Prostate gland (tissue), 2 donors: Measurements from ENCODE around the gene TAB3. TPM values are rescaled to one million over a fixed set of nuclear protein-coding genes. Genes with fewer than 3 reads are reported as not detected.

ENCODE experiments used
- DNase-seq: peaks from one replicate; pipeline ENCODE4 v3.0.0-alpha.2; 2019; ENCODE audit warnings: low spot score
- H3K27ac ChIP-seq, 2 donors: fragments of 200-600 bp; sonication (generic); 2 replicates each; pipeline ENCODE4 v1.5.1; 2017 to 2019
- H3K27me3 ChIP-seq: fragments of 200-600 bp; sonication (generic); replicated peaks from 2 replicates; pipeline ENCODE4 v1.5.1; 2019; ENCODE audit not compliant: insufficient read depth
- H3K36me3 ChIP-seq, 2 donors: fragments of 200-600 bp; sonication (generic); 1 replicate in 1 of 2; 2 replicates in 1 of 2; pipeline versions ENCODE4 v1.5.1 to v1.8.1; 2017 to 2019
- H3K4me1 ChIP-seq: fragments of 200-600 bp; sonication (generic); replicated peaks from 2 replicates; pipeline ENCODE4 v1.5.1; 2019
- H3K4me3 ChIP-seq, 2 donors: fragments of 200-600 bp; sonication (generic); 2 replicates each; pipeline ENCODE4 v1.5.1; 2017 to 2019
- H3K9me3 ChIP-seq: fragments of 200-600 bp; sonication (generic); 2 replicates; pipeline ENCODE4 v1.5.1; 2017
- CTCF ChIP-seq, 4 experiments: fragments of 200-600 bp in 2 of 4; fragments of 450-650 bp in 2 of 4; sonication (generic) in 2 of 4; IDR thresholded peaks; 1 replicate in 3 of 4; 2 replicates in 1 of 4; pipeline ENCODE4 v1.5.1; 2016 to 2019; ENCODE audit warnings: antibody characterized with exemption in 4 of 4, mild to moderate bottlenecking in 2 of 4, moderate library complexity in 2 of 4
- POLR2A ChIP-seq: fragments of 450-650 bp; IDR thresholded peaks from one replicate; pipeline ENCODE4 v1.6.1; 2016; ENCODE audit warnings: antibody characterized with exemption, mild to moderate bottlenecking
- POLR2AphosphoS5 ChIP-seq: sonication (generic); formaldehyde crosslinking; IDR thresholded peaks from one replicate; pipeline ENCODE4 v1.6.1; 2017; ENCODE audit warnings: antibody characterized with exemption
- WGBS: methylation state at CpG from one replicate; pipeline ENCODE4 v1.1.5; 2018; 5-methylcytosine and 5-hydroxymethylcytosine counted together
- intact Hi-C: fragments of 100-400 bp; cut with DNase I; formaldehyde crosslinking; loops from one replicate; pipeline ENCODE4 v1.14.2; 2022
- total RNA-seq, 2 donors: library from RNA; depleted of rRNA; stranded (reverse); fragments of >200 nt; gene quantifications; one replicate each; pipeline ENCODE4 v1.1.0, GENCODE V29; 2016

TAB3 gene
- total RNA-seq, 2 donors from 2014 or later: 53.1 to 166 TPM

- Histone ChIP-seq H3K27ac (no peak overlapping the region), H3K36me3 (no peaks in the 10 kb centered on the region), H3K4me1 (no peaks in the 10 kb centered on the region), H3K4me3 (no peak overlapping the region), H3K9me3 (no peaks in the 10 kb centered on the region), H3K27me3 (no peaks in the 10 kb centered on the region)
- DNase-seq: no peak
- 98% methylated on average over 8 of the region's 8 CpGs for WGBS
- TF ChIP-seq POLR2AphosphoS5: no peak
- no peak for TF ChIP-seq CTCF (IDR thresholded peaks at IDR 0.05)
- no peak for TF ChIP-seq POLR2A
- intact Hi-C loops: no loop called here
Measured at GRCh38 chrX:30791296-30792278, 97.5 kb downstream of the TAB3 start.

- Histone ChIP-seq H3K4me3 (no peak overlapping the region), H3K27ac (no peak overlapping the region), H3K36me3 (no peaks in the 10 kb centered on the region), H3K4me1 (no peaks in the 10 kb centered on the region), H3K27me3 (no peaks in the 10 kb centered on the region), H3K9me3 (no peaks in the 10 kb centered on the region)
- intact Hi-C loops: no loop called here
- 75% methylated on average over 9 of the region's 9 CpGs for WGBS
- no peak for DNase-seq
- TF ChIP-seq POLR2A (no peak), POLR2AphosphoS5 (no peak), CTCF (IDR thresholded peaks at IDR 0.05) (no peak)
Measured at GRCh38 chrX:30787012-30787411, 102.0 kb downstream of the TAB3 start.

- DNase-seq: no peak
- H3K36me3 ChIP-seq: no peaks in the 10 kb centered on the region
- no peaks in the 10 kb centered on the region for H3K4me1 ChIP-seq
- no peak for TF ChIP-seq POLR2A
- no peak for TF ChIP-seq CTCF (IDR thresholded peaks at IDR 0.05)
- TF ChIP-seq POLR2AphosphoS5: no peak
- H3K27me3 ChIP-seq: no peaks in the 10 kb centered on the region
- H3K4me3 ChIP-seq: no peak overlapping the region
- H3K9me3 ChIP-seq: no peaks in the 10 kb centered on the region
- H3K27ac ChIP-seq: no peak overlapping the region
- intact Hi-C loops: no loop called here
Measured at GRCh38 chrX:30786374-30786773, 102.7 kb downstream of the TAB3 start.

- Histone ChIP-seq H3K27ac (no peak overlapping the region), H3K4me1 (no peaks in the 10 kb centered on the region), H3K9me3 (no peaks in the 10 kb centered on the region), H3K4me3 (no peak overlapping the region), H3K36me3 (no peaks in the 10 kb centered on the region), H3K27me3 (no peaks in the 10 kb centered on the region)
- TF ChIP-seq CTCF (IDR thresholded peaks at IDR 0.05) (no peak), POLR2A (no peak), POLR2AphosphoS5 (no peak)
- intact Hi-C loops: no loop called here
- WGBS: 15% methylated on average over 1 of the region's 1 CpG
- no peak for DNase-seq
Measured at GRCh38 chrX:30781711-30782444, 107.2 kb downstream of the TAB3 start.
